Mucosa of rectum (tissue), 2 donors: Measurements from ENCODE around the gene ESPN.
A peak's percentile ranks its signal among the peaks of the same experiment; 100 is the strongest.

ENCODE experiments used
- H3K27ac ChIP-seq, 2 donors: one replicate each; pipeline ENCODE4 v1.7.0; 2013; ENCODE audit warnings: inconsistent platforms in 2 of 2, low read depth in 2 of 2, low read length in 2 of 2
- H3K27me3 ChIP-seq, 2 donors: one replicate each; pipeline ENCODE4 v1.7.0; 2013; ENCODE audit warnings: low read length in 2 of 2; ENCODE audit not compliant: control insufficient read depth in 2 of 2, insufficient read depth in 2 of 2
- H3K36me3 ChIP-seq, 2 donors: one replicate each; pipeline ENCODE4 v1.7.0; 2013; ENCODE audit warnings: low read length in 2 of 2; ENCODE audit not compliant: control insufficient read depth in 2 of 2, insufficient read depth in 2 of 2
- H3K4me1 ChIP-seq, 2 donors: one replicate each; pipeline ENCODE4 v1.7.0; 2013; ENCODE audit warnings: low read length in 2 of 2, mild to moderate bottlenecking in 1 of 2; ENCODE audit not compliant: control insufficient read depth in 2 of 2, insufficient read depth in 2 of 2
- H3K4me3 ChIP-seq, 2 donors: one replicate each; pipeline ENCODE4 v1.7.0; 2013; ENCODE audit warnings: low read length in 2 of 2
- H3K9ac ChIP-seq, 2 donors: one replicate each; pipeline ENCODE4 v1.7.0; 2013; ENCODE audit warnings: low read length in 2 of 2, low read depth in 1 of 2, mild to moderate bottlenecking in 1 of 2
- H3K9me3 ChIP-seq, 2 donors: one replicate each; pipeline ENCODE4 v1.7.0; 2013; ENCODE audit warnings: low read length in 2 of 2; ENCODE audit not compliant: control insufficient read depth in 2 of 2
- donor health status: healthy.
- donor health status: Normal muscosa, but diverticular disease.

ESPN gene

GRCh38 chr1:6409733-6410132 lies 14.8 kb upstream of the ESPN start:
- Histone ChIP-seq H3K4me3 (no peak overlapping the region), H3K9ac (no peak overlapping the region), H3K27ac (no peak overlapping the region), H3K4me1 (peaks cover 7 to 13% of the 10 kb centered on the region in 2 donors), H3K36me3 (no peaks in the 10 kb centered on the region), H3K9me3 (no peaks in the 10 kb centered on the region), H3K27me3 (peaks cover 0 to 2% of the 10 kb centered on the region in 2 donors)

- H3K27me3 ChIP-seq: peaks cover 0 to 2% of the 10 kb centered on the region in 2 donors
- no peak overlapping the region for H3K9ac ChIP-seq
- no peaks in the 10 kb centered on the region for H3K9me3 ChIP-seq
- no peak overlapping the region for H3K27ac ChIP-seq
- H3K36me3 ChIP-seq: no peaks in the 10 kb centered on the region
- H3K4me3 ChIP-seq: no peak overlapping the region
- H3K4me1 ChIP-seq: peaks cover 11 to 18% of the 10 kb centered on the region in 2 donors
Measured at GRCh38 chr1:6410248-6410893, 14.2 kb upstream of the ESPN start.

DNA sequence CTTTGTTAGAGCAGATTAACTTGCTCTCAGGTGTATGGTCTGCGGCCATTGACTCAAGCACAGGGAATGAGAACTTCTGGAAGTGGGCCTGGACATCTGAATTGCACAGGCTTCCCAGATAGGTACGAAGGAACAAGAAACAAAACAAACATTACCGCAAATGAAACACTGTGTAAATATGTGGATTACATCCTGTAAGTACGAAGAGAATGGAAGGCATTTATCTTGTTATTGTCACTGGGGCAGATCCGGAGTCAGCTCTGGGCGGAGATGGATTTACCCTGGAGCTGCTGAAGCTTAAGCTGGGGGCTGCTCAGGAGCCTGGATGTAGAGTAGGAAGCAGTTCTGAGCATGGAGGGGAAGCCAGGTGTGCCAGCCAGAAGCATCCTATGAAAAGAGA lies 11.7 kb upstream of the ESPN start:
- Histone ChIP-seq H3K27ac (peak overlapping the region in 1 of 2 donors; percentile 55), H3K9ac (peak overlapping the region in 1 of 2 donors; percentile 33), H3K27me3 (peaks cover 0 to 9% of the 10 kb centered on the region in 2 donors)

GRCh38 chr1:6414443-6414844 lies 10.1 kb upstream of the ESPN start:
- no peaks in the 10 kb centered on the region for H3K9me3 ChIP-seq
- peak overlapping the region in 1 of 2 donors; percentile 5 for H3K9ac ChIP-seq
- peak overlapping the region in 1 of 2 donors; percentile 26 for H3K4me3 ChIP-seq

More for the DNA sequence above, 11.7 kb upstream of the ESPN start:
- Histone ChIP-seq H3K4me1 (peaks cover 16 to 20% of the 10 kb centered on the region in 2 donors), H3K36me3 (no peaks in the 10 kb centered on the region), H3K4me3 (no peak overlapping the region), H3K9me3 (no peaks in the 10 kb centered on the region)

GRCh38 chr1:6414881-6415626 lies 9.5 kb upstream of the ESPN start:
- no peaks in the 10 kb centered on the region for H3K36me3 ChIP-seq
- H3K4me1 ChIP-seq: peaks cover 28 to 33% of the 10 kb centered on the region in 2 donors
- no peaks in the 10 kb centered on the region for H3K9me3 ChIP-seq
- peaks cover 3 to 16% of the 10 kb centered on the region in 2 donors for H3K27me3 ChIP-seq
- H3K9ac ChIP-seq: peak overlapping the region in 1 of 2 donors; percentile 5
- peak overlapping the region in 1 of 2 donors; percentile 26 for H3K4me3 ChIP-seq
- peak overlapping the region; percentile 61 to 63 for H3K27ac ChIP-seq

More at GRCh38 chr1:6414443-6414844, 10.1 kb upstream of the ESPN start:
- Histone ChIP-seq H3K27me3 (peaks cover 3 to 14% of the 10 kb centered on the region in 2 donors), H3K36me3 (no peaks in the 10 kb centered on the region), H3K4me1 (peaks cover 26 to 31% of the 10 kb centered on the region in 2 donors), H3K27ac (peak overlapping the region; percentile 61 to 63)

- Histone ChIP-seq H3K9me3 (no peaks in the 10 kb centered on the region), H3K4me1 (peaks cover 34 to 44% of the 10 kb centered on the region in 2 donors), H3K9ac (no peak overlapping the region), H3K27me3 (peaks cover 7 to 21% of the 10 kb centered on the region in 2 donors), H3K36me3 (no peaks in the 10 kb centered on the region), H3K27ac (no peak overlapping the region), H3K4me3 (no peak overlapping the region)
Measured at GRCh38 chr1:6416295-6416656, 8.3 kb upstream of the ESPN start.

DNA sequence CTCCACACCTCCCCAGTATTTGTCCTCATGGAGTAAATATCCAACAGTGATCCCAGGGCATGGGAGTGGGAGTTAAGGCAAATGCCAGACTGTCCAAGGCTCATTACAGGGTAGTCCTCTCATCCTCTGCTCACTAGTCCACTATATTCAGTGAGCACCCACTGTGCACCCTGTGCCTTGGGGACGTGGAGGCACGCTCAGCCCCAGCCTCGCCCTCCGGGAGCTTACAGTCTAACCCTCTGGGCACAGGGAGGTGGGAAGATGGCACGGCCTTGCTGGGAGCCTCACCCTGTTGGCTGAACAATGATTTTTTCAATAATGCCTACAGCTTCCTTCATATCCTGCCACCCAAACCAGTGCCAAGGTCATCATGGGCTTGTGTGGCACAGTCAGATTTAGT lies 7.7 kb upstream of the ESPN start:
- no peaks in the 10 kb centered on the region for H3K9me3 ChIP-seq
- no peak overlapping the region for H3K9ac ChIP-seq
- no peak overlapping the region for H3K4me3 ChIP-seq
- H3K27ac ChIP-seq: no peak overlapping the region
- H3K27me3 ChIP-seq: peaks cover 8 to 27% of the 10 kb centered on the region in 2 donors
- peaks cover 34 to 48% of the 10 kb centered on the region in 2 donors for H3K4me1 ChIP-seq
- no peaks in the 10 kb centered on the region for H3K36me3 ChIP-seq

GRCh38 chr1:6417961-6418667 lies 6.5 kb upstream of the ESPN start:
- Histone ChIP-seq H3K27ac (peak overlapping the region in 1 of 2 donors; percentile 32), H3K36me3 (no peaks in the 10 kb centered on the region), H3K9ac (peak overlapping the region in 1 of 2 donors; percentile 66), H3K27me3 (peaks cover 12 to 29% of the 10 kb centered on the region in 2 donors), H3K9me3 (no peaks in the 10 kb centered on the region), H3K4me3 (peak overlapping the region; percentile 30 to 31), H3K4me1 (peaks cover 34 to 46% of the 10 kb centered on the region in 2 donors)

DNA sequence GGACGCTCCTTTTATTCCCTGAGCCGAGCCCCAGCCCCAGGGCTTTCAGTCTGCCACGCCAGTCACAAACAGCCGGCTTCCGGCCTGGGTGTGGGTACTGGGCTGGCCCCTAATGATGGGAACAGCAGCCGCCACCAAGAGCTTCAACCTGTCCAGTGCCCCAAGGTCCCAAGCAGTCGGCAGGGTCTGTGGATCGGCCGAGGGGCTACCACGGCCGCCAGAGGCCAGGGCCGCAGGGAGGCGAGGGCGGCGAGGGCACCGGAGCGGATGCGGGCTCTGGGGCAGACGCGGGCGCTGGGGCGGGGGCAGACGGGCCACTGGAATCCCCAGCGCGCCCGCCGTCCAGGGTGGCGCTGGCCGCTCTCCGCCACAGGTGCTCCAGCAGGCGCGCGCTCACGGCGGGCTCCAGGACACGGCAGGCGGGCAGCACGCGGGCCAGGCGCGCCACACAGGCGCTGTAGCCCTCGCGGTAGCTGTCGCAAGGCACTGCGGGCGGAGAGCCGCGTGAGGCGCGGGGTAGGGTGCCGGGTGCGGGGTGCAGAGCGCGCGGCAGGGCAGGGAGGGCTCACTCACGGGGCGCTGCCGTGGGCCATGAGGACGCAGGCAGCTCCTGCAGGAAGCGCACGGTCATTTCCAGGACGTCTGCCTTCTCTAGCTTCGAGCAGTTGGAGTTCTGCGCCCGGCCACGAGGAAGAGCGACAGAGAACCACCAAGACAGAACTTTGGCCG lies 5.7 kb upstream of the ESPN start:
- Histone ChIP-seq H3K9ac (peak overlapping the region in 1 of 2 donors; percentile 66), H3K4me1 (peaks cover 39 to 45% of the 10 kb centered on the region in 2 donors), H3K36me3 (no peaks in the 10 kb centered on the region), H3K27ac (peak overlapping the region; percentile 61 to 63), H3K9me3 (no peaks in the 10 kb centered on the region), H3K27me3 (peaks cover 18 to 32% of the 10 kb centered on the region in 2 donors), H3K4me3 (peak overlapping the region; percentile 54 to 58)
